Measurements from ENCODE around the gene TDRD10.

Gene TDRD10

GRCh38 chr1:154594811-154595210 is 92.8 kb downstream of the TDRD10 start:
- no peak for DNase-seq
- intact Hi-C loops (cut with DNase I), result no loop called here

DNA sequence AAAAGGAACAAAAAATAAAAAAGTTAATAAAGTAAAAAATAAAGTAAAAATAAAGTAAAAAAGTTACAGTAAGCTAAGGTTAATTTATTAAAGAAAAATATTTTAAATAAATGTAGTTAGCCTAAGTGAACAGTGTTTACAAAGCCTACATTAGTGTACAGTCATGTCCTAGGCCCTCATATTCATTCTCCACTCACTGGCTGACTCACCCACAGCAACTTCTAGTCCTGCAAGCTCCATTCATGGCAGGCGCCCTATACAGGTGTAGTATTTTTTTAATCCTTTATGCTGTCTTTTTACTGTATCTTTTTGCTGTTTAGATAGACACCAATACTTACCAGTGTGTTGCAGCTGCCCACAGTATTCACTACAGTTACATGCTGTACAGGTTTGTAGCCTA is 93.6 kb downstream of the TDRD10 start:
- intact Hi-C loops (cut with DNase I), result no loop called here
- no peak for DNase-seq
